ENCODE results near the gene SLC38A1.
"Not testable (repeated sequence)": the region's sequence is repeated elsewhere in the genome, so short reads cannot be mapped to it uniquely, and the experiment has no call there.

The SLC38A1 gene

GRCh38 chr12:46205294-46205693 lies 63.5 kb downstream of the SLC38A1 start:
- TF ChIP-seq CTCF (IDR thresholded peaks at IDR 0.05; ENCODE audit: insufficient read depth, low read length, poor library complexity, severe bottlenecking), result no peak
- Histone ChIP-seq H3K27me3 (replicated peaks; ENCODE audit: control insufficient read depth, insufficient read depth, low read length) (no peaks in the 10 kb centered on the region), H3K4me3 (replicated peaks; ENCODE audit: low read depth, low read length) (no peak overlapping the region), H3K36me3 (ENCODE audit: control insufficient read depth, insufficient read depth, low read length) (peaks cover 14% of the 10 kb centered on the region)
- no peak for DNase-seq (ENCODE audit: extremely low read depth, insufficient read length)

GRCh38 chr12:46201284-46201789 lies 67.5 kb downstream of the SLC38A1 start:
- no peak for DNase-seq (ENCODE audit: extremely low read depth, insufficient read length)

GRCh38 chr12:46200551-46200950 lies 68.3 kb downstream of the SLC38A1 start:
- H3K4me3 ChIP-seq (replicated peaks; ENCODE audit: low read depth, low read length), result no peak overlapping the region
- TF ChIP-seq CTCF (IDR thresholded peaks at IDR 0.05; ENCODE audit: insufficient read depth, low read length, poor library complexity, severe bottlenecking), result no peak
- H3K27me3 ChIP-seq (replicated peaks; ENCODE audit: control insufficient read depth, insufficient read depth, low read length), result no peaks in the 10 kb centered on the region
- DNase-seq (ENCODE audit: extremely low read depth, insufficient read length), result no peak
- peaks cover 33% of the 10 kb centered on the region for H3K36me3 ChIP-seq (ENCODE audit: control insufficient read depth, insufficient read depth, low read length)

More at GRCh38 chr12:46201284-46201789, 67.5 kb downstream of the SLC38A1 start:
- Histone ChIP-seq H3K4me3 (replicated peaks; ENCODE audit: low read depth, low read length) (no peak overlapping the region), H3K27me3 (replicated peaks; ENCODE audit: control insufficient read depth, insufficient read depth, low read length) (no peaks in the 10 kb centered on the region), H3K36me3 (ENCODE audit: control insufficient read depth, insufficient read depth, low read length) (peaks cover 27% of the 10 kb centered on the region)
- TF ChIP-seq CTCF (IDR thresholded peaks at IDR 0.05; ENCODE audit: insufficient read depth, low read length, poor library complexity, severe bottlenecking), result no peak

- no peak overlapping the region for H3K4me3 ChIP-seq (replicated peaks; ENCODE audit: low read depth, low read length)
- no peak for DNase-seq (ENCODE audit: extremely low read depth, insufficient read length)
- TF ChIP-seq CTCF (IDR thresholded peaks at IDR 0.05; ENCODE audit: insufficient read depth, low read length, poor library complexity, severe bottlenecking), result no peak
- H3K36me3 ChIP-seq (ENCODE audit: control insufficient read depth, insufficient read depth, low read length), result peaks cover 42% of the 10 kb centered on the region
- H3K27me3 ChIP-seq (replicated peaks; ENCODE audit: control insufficient read depth, insufficient read depth, low read length), result no peaks in the 10 kb centered on the region
Measured at GRCh38 chr12:46198913-46199312, 69.9 kb downstream of the SLC38A1 start.

GRCh38 chr12:46197883-46198282 lies 71.0 kb downstream of the SLC38A1 start:
- TF ChIP-seq CTCF (IDR thresholded peaks at IDR 0.05; ENCODE audit: insufficient read depth, low read length, poor library complexity, severe bottlenecking), result no peak
- Histone ChIP-seq H3K36me3 (ENCODE audit: control insufficient read depth, insufficient read depth, low read length) (peaks cover 37% of the 10 kb centered on the region), H3K27me3 (replicated peaks; ENCODE audit: control insufficient read depth, insufficient read depth, low read length) (no peaks in the 10 kb centered on the region), H3K4me3 (replicated peaks; ENCODE audit: low read depth, low read length) (no peak overlapping the region)
- DNase-seq (ENCODE audit: extremely low read depth, insufficient read length), result no peak

- not testable (repeated sequence) for H3K27me3 ChIP-seq (replicated peaks; ENCODE audit: control insufficient read depth, insufficient read depth, low read length); DNase-seq (ENCODE audit: extremely low read depth, insufficient read length); H3K36me3 ChIP-seq (ENCODE audit: control insufficient read depth, insufficient read depth, low read length); H3K4me3 ChIP-seq (replicated peaks; ENCODE audit: low read depth, low read length)
Measured at GRCh38 chr12:46190533-46190932, 78.3 kb downstream of the SLC38A1 start.

Data from GM06990 (cell line).